CD4-positive, alpha-beta T cell treated with Interleukin-21 for 1 hour (primary cell): ENCODE measurements around the gene DOCK1.
A peak's percentile ranks its signal among the peaks of the same experiment; 100 is the strongest.

Experiments used
- DNase-seq: peaks from one replicate; pipeline ENCODE4 v3.0.0-alpha.2; 2020

Gene DOCK1

GRCh38 chr10:127092916-127093315 is 187.7 kb downstream of the DOCK1 start:
- no peak for DNase-seq

DNA sequence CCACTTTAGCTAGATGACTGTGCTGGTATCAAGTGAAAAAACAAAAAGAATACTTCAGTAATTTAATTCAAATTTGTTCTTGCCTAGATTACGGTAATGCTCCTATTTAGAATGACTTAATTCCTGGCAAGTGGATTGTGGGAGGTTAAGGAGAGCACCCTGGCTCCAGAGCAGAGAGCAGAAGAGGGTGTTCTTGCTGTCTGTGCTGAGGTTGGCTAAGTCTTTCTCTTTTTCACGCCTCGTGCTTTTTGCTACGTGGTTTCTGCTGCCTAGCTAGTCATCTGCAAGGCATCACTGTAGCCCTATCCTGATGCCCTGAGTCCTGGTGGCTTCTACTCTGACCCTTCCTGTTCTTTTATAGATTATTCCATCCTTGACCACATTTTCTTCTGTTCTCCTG is 189.8 kb downstream of the DOCK1 start:
- DNase-seq, result no peak

DNA sequence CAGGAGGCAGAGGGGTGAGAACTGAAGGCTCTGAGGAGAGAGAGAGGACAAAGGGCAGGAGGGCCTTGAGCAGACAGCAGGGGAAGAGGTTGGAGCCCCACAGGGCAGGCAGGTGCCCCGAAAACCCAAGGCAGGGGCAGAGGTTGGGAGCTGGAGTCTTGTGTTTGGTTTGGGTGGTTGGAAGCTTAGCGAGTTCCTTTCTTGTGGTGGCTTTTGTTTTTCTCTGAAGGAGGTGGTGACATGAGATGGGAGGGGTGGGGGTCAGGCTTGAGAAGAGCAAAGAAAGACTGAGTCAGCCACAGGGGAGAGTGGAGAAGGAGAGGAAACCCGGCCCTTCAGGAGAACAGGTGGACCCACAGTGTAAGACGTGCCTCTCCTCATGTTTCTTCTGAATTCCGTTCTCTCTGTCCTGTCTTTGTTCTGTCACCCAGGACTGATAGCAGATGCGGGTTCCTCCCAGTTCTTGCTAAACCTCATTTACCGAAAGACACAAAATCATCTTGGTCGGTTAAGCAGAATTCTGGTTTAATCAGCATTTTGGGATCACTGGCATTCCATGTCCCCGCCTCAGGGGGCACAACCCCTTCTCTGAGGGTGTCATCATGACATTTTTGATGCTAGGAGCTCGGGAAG is 195.9 kb downstream of the DOCK1 start:
- no peak for DNase-seq

GRCh38 chr10:127102176-127102575 is 196.9 kb downstream of the DOCK1 start:
- DNase-seq, result no peak

GRCh38 chr10:127115100-127115499 is 209.9 kb downstream of the DOCK1 start:
- DNase-seq, result no peak

- DNase-seq, result peak; percentile 14
Measured at GRCh38 chr10:127117125-127117524, 211.9 kb downstream of the DOCK1 start.

DNA sequence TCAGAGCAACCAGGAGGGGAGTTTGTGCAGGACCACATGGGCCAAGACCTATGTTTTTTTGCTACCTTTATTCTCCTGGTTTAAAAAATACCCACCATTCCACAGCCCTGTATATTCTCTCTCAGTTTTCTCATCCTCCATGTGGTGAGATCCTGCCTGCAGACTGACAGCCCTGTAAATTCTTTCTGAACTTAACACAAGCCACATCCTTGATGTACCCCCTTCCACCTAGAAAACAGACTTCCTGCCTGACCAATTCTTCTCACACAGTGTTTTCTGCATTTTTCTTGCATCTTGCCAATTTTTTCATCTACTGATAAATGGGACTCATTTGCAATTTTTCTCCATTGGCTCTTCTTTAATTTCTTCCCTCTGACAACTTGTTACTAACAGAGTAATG is 212.8 kb downstream of the DOCK1 start:
- no peak for DNase-seq

DNA sequence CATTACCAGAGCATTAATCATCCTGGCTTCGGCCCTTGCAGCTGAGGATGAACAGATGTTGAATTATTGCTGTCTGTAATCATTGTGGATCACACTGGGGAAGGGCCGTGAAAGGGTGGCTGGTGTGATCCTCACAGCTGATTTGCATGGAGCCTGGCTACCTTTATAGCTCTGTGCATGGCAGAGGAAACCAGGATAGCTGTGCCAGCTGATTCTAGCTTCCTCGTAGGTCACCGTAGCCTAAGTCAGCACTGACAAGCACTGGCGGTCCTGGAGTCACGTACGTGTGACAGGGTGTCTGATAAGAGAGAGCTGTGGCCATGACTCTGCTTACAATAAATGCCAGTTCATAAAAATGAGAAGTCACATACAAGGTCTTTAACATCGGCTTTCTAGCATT is 214.7 kb downstream of the DOCK1 start:
- no peak for DNase-seq

- DNase-seq, result no peak
Measured at GRCh38 chr10:127122831-127123230, 217.6 kb downstream of the DOCK1 start.

DNA sequence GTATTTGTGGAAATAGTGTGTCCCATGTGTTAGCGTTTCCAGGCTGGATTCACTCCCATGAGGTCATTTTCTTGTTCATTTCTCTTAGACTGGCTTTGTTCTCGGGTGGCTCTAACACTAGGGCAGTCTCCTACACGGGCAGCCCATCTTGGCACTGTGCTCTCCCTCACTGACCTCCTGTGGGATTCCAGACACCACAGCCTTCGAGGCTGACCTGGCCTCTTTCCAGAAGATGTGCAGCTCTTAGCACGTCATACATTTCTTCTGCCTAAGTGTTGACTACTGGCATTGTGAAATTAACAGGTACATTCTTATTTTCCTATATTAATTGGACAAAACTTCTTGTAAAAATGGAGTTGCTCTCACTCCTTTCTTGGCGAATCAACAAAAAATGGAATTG is 218.4 kb downstream of the DOCK1 start:
- DNase-seq, result no peak

- DNase-seq, result no peak
Measured at GRCh38 chr10:127125331-127125730, 220.1 kb downstream of the DOCK1 start.

- DNase-seq, result no peak
Measured at GRCh38 chr10:127127822-127128221, 222.6 kb downstream of the DOCK1 start.

DNA sequence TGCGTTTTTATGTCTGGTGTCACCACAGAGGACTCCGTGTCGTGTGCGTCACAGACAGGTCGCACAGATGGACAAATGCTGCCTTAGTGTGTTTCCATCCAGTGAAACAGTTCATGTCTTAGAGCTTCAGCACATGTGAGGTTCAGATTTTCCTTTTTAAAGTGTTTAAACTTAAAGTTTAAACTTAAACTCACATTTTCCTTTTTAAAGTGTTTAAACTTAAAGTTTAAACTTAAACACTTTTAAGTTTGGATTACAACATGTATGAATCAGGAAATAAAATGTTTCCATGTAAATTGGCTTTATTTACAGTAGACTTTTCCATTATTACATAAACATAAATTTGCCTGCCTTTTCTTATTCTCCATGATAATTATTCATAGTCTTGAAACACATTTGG is 223.9 kb downstream of the DOCK1 start:
- DNase-seq, result no peak

- no peak for DNase-seq
Measured at GRCh38 chr10:127132451-127132850, 227.2 kb downstream of the DOCK1 start.

DNA sequence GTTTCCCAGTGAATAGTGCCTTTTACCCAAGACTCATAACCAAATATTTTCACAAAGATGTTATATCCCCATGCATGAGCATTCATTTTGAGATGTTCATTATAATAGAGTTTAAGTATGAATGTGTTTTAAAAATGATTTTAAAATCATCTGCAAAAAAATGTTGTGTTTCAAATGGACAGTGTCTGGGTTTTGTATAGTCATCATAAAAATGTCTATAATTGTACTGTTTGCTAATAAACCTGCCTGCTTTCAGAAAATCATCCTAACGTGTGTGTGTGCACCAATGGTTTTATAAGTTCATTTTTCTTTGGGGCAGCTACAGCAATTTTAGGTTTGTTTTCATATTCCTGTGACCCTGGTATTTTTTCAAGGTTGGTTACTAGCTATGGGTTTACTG is 228.0 kb downstream of the DOCK1 start:
- DNase-seq, result no peak

GRCh38 chr10:127133672-127134500 is 228.7 kb downstream of the DOCK1 start:
- DNase-seq, result no peak

DNA sequence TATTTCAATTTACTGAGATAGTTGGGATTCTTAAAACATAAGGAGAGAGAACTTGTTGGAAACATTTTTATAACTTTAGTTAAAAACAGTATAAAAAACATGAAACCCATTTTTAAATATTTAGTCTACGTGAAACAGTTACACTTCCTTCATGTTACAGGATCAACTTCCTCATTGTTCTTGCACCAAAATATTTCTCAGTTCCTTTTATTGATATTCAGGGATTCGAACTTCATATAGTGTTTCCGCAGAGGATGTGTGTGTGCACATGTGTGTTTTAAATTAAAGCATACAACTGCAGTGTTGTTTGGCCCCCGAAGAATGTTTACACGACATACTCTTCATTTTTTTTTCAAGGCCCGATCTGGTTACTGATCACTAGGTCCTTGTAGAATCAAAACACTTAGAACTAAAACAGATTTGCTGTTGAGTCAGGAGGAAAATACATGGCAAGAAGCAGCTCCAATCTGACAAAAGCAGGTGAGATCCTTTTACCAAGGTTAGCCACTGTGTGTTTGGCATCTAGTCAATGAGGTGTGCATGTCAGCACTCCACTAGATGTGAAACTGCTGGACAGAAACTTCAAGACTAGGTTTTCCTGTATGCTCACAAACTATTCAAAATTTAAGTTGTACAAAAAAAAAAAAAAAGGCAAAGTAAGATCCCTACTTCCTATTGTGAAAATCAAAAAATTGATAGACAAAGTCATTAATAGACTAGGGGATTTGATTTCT is 230.8 kb downstream of the DOCK1 start:
- DNase-seq, result no peak

DNA sequence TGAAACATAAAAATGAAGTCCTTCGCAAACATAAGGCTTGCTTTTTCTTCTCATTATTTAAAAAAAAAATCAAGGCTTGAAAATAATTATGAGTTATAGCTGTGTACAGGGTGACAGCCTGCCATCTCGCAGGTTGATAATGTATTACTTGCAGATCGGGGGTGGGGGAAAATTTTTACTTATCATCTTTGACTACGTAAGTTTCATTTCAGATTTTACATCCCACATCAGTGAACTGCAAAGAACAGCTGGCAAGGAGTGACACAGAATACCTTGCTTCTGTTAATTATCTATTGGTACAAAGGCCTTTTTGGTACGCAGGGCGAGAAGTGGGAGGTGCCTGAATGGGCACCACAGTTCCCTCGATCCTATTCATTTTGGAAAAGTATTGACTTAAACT is 232.2 kb downstream of the DOCK1 start:
- DNase-seq, result no peak

DNA sequence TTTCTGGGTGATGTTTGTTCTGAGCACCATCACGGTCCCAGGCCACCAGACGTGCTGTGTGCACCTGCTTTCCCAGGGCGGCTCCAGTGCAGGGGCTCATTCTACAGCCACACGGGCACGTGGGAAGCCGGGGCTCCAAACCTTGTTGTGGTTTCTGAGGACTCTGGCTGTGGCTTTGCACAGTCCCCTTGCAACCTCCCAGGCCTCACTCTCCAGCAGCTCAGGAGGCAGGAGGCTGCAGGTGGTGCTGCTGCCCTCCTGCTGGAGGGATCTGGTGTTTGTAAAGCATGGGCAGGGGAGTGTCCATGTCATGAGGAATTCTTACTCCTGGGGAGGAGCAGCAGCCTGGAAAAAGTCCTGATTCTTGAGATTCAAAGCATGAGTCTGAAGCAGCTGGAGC is 236.9 kb downstream of the DOCK1 start:
- no peak for DNase-seq

GRCh38 chr10:127142856-127143255 is 237.6 kb downstream of the DOCK1 start:
- no peak for DNase-seq

DNA sequence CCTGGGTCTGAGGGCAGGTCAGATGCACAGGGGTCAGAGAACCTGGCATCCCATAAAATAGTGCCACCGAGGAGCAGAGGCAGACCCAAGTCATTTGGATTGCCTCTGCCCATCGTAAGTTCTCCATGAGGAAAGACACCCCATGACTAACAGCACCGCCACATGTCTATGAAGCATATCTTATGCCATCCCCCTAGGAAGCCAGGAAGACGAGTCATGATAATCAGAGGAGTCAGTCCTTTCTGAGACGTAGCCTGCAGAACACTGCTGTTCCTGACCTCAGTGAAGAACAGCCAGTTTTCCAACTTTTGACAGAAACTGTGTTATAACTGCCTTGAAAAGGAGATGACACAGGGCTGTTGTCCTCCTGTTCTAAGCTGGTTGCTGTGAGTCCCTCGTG is 239.9 kb downstream of the DOCK1 start:
- no peak for DNase-seq

DNA sequence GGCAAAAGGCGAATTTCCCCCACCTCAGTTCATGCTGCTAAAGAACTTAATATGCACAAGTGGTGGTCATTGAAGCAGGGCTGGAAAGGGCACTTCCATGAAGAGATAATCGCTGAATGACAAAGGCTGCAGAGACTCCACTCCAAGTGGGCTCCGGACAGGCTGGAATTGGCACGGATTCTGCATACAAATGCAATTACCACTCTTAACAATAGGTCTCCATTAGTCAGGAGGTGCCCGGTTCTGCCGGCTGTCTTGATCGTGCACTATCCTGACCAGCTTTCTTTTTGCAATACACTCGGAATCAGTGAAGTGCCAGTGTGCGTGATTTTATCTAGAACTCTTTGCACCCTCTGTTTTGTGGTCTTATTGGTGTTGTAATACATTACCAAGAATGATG is 241.4 kb downstream of the DOCK1 start:
- no peak for DNase-seq

DNA sequence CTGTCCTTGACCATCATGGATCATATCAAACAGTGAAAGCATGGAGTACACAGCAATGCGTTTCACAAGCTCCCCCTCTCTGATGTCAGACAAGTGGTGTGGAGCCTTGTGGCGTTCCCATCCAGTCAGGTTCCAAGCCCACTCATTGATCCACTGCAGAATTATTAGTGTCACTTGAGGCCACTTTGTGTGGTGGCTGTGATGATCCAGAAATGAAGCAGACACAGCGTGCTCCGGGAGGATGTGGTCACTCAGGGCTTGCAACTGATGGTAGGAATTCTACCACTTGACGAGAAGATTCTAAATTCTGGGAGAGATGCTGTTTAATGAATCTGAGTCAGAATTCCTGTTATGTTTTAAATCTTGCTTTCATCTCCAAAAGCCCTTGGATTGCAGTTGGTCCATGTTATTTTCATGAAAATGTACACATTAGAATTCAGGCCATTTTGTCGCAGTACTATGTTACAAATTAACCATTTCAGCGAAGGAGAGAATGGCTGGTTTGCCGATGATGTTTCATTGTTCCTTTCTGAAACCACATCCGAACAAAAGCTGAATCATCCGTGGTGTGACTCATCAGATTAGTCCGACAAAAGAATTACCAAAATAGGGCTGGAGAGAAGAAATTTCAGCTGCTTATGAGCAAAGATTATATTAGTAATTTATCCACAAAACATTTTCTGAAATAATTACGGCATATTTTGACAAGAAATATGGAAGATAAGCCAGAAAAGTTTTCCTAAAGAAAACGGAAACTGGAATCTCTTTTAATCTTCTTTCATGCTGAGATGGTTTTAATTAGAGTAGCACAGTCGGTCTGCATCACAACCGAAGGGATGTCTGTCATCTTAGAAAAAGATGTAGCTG is 243.1 kb downstream of the DOCK1 start:
- no peak for DNase-seq
